Measurements from ENCODE around the gene KCNK16. TPM values are rescaled to one million over a fixed set of nuclear protein-coding genes. Genes with fewer than 3 reads are reported as not detected.

KCNK16 gene
- total and polyA plus RNA-seq, 2 of the 8 experiments (the other 6 are each of a cell fraction or from before 2014, with no cell fraction given), result not detected

GRCh38 chr6:39292637-39293036 lies 29.9 kb downstream of the KCNK16 start (continued):
- TF ChIP-seq CBX8 (IDR thresholded peaks at IDR 0.05; ENCODE audit: borderline replicate concordance, low read depth, low read length), result no peak
